Embryonic facial prominence (tissue), 1 donor: ENCODE data around the gene ENOX1.
"Not testable (repeated sequence)": the region's sequence is repeated elsewhere in the genome, so short reads cannot be mapped to it uniquely, and the experiment has no call there.

Experiments
- DNase-seq: peaks from one replicate; pipeline ENCODE4 v3.0.0-alpha.2; 2016; ENCODE audit errors: extremely low spot score

The ENOX1 gene

DNA sequence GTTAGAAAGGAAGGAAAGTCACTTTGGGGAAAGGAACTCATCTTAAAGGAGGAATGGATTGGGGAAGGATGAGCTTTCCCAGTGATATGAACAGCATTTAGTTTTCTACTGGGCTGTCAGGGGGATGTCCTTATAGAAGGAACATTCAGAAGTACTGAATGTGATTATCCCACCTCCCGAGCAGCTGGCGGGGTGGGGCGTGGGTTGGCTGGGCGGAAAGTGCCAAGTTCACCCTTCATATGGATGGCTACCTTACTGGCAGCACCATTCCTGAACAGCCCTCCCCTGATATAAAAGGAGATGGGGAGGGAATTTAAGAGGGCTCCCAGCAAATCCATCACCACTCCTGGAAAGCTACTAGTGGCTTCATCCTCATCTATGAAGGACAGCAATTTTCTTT lies 572.6 kb downstream of the ENOX1 start:
- DNase-seq = no peak

DNA sequence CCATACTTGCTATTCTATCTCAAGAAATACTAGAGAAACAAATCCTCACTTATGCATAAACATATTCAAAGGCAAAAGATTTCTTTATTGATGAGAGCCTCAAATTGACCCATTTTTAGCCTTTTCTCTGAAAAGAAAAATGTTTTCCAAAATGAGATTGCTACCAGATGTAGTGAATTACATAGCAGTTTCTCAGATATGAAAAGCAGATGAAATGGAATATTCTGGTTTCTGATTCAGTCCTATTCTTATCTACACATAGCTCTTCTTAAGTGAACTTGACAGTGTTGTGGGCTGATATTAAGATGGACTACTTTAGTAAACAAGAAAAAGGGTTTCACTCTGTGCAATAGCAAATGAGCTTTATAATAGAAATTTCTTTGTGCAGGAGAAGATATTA lies 579.9 kb downstream of the ENOX1 start:
- no peak for DNase-seq

DNA sequence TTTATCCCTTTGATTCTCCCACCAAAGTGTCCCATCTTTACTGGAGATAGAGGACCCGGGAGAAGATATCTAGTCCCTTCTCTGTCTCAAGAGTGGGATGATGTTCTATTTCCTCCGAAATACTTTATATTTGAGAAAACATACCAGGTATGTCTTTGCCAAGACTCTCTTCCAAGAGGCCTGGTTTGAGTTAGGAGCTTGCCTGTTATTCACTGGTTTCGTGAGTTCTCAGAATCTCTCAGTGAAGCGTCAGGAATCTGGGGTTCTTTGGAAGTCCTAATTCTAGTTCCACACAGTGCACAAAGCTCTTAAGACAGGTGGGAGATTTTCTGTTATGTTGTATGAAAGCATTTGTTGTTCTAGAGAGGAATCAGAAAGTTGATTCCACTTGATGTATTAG lies 581.4 kb downstream of the ENOX1 start:
- no peak for DNase-seq

DNA sequence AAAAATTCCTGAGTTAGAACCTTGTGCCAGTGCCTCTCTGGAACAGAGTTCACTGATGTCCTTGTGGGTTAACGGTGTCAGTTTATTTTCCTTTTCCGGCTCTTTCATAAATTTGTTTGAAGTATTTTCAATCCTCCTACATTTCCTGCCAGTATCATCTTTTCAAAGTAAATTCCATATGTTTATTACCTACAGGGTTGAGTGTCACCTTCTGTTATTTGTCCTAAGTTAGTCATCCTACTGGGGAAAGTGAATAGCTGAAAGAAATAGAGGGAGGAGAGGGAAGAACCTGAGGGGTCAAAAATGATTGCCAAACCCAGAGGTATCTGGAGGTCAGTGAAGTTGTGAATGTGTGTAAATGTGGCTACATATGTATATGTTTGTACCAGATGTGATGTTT lies 582.2 kb downstream of the ENOX1 start:
- no peak for DNase-seq

DNA sequence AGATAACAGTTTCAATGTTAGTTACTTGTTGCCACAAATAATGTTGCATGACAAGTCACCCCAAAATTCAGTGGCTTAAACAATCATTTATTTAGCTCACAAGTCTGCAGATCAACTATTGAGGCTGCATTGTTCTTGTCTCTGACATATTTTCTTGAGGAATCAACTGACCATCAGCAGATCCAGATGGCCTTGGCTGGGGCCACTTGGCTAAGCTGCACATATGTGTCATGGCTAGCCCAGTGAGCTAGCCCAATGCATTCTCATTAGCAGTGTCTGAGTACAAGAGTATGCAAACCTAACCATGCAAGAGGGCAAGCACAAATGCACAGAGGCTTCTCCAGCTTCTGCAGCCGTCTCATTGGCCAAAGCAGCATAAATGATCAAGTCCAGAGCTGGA lies 583.0 kb downstream of the ENOX1 start:
- DNase-seq = no peak

DNA sequence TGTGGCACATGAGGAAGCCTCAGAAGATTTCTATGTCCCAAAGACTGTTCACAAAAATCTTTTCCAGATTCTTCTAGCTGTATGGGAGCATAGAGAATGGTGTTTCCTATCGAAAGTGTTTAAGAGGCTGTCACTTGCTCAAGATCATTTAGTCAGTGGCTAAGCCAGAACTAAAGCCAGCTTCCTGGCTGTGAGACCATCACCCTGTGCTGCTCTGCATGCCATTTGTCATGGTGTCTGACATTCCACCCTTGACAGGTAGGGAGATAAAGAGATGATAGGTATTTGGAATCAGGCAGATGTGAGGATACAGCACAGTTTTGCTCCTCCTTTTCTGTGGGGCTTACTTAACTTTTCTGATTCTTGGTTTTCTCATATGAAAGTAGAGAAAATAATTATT lies 586.0 kb downstream of the ENOX1 start:
- no peak for DNase-seq

DNA sequence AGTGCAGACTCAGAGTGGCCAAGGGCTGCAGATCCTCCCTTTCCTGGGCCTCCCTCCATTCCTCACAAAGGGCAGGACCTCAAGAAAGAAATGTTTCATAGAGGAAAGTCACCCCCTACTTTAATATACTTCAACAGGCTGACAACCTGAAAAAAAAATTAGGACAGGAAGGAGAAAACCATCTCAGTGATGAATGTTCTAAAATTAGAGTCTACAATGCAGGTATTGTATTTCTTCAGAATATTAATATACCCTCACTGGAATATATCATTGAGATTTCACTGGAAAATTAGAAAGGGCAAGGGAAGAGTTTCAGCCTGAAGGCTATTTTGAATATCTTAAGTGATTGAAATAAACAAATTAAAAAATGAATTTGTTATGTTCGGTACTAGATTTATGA lies 586.5 kb downstream of the ENOX1 start:
- DNase-seq = no peak

DNA sequence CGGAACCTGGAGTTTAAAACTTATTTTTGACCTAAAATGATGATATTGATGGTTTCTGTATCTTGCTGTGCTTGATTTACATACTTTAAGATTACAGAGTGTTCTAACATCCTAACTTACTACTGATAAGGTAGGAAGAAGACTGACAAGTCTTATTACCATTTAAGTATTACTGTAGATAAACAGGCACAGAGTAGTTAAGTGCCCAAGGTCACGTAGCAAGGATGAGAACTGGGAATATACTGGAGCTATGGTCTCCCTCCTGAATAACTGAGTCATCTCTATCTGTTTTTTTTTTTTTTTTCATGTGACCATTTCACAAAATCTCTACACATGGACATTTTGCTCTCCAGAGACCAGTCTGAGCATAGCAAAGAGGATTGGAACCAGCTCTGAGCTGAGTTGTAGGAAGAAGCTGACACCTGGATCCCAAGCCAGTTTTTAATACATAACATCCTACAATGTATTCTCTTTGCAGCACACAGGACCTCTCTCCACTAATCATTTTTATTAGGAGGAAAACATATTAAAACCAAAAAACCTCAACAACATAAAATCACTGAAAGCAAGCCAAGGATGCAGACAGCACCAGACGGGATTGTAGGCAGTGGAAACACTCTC lies 589.9 kb downstream of the ENOX1 start:
- DNase-seq = no peak

DNA sequence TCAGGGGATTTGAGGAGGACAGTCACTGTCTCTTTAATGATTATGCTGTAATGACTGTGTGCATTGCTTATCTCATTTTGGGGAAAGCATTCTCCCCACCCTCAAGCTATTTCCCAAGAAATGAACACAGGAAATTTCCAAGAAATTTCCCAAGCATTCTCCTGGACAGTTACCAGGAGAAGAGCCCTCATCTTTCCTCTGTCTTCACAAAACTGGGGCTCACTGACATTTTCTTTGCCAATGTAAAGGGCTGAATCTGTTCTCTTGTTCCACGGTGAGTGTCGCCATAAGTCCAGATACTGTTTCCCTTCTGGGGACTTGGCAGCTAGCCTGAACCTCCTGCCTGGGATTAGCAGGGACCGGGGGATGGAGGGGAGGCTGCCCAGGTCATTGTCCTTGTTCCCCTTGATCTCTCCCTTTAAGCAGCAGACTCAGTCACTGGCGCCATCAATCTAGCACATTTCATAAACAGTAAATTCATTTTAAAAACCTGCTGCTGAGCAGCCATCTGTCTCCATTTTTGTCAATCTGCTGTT lies 590.6 kb downstream of the ENOX1 start:
- no peak for DNase-seq

DNA sequence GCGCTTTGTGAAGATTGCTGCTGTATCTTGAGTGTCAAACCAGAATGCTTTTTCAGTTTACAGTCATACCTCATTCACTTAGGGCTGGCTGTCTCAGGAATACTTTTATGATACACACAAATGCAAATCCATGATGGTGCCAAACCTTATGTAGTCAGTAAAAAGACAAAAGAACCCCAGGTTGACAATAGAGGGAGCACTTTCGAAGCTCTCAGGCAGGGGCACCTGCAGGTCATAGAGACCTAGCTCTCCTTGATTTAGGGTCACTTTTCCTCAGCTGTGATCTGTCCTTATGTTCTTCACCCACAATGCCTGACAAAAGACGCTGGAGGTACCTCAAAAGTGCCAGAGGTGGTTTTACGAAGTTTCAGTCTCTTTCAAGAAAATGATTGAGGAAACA lies 591.2 kb downstream of the ENOX1 start:
- no peak for DNase-seq

DNA sequence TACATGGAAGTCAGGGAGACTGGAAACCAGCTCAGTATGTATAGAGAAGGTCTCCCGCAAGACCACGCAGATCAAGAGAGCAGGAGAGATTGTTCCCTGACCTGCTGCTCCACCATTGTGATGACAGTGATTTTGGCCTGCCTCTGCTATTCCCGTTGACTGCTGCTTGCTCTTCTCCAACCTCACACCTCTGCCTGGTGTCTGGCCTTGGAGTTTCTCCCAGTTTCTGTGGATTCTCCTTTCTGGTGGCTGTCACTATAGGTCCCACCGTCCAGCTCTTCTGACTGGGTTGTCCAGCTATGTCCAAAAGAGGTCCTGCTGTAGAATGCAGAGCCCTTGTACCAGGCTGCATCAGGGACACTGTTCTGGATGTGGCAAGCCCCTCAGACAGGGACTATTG lies 591.7 kb downstream of the ENOX1 start:
- no peak for DNase-seq

DNA sequence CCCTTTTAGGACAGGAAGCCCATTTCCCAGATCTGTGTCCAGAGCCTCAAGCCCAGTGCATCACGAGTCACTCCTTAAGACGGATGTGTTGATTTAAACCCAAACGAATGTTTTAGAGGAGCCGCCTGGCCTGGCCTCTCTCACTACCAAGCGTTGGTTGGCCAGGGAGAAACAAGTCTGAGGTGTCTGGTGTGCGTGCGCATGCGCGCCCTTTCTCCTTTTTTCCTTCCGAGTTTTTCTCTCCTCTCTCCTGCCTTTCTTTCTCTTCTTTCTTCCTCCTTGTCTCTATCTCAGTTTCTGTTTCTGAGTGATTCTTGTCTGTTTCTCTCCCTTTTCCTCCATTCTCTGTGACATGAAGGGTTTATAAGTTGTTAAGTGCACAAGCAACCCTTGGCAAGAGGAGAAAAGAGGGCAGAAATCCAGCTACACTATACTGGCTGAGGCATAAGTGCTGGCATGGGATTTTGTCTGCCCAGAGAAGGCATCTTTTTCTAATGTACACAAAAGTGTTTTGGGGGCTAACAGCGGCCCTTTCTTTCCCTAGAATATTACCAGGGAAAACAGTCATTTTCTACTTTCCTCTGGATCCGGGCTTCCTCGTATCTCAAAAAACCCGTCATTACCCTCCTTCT lies 592.9 kb downstream of the ENOX1 start:
- no peak for DNase-seq

DNA sequence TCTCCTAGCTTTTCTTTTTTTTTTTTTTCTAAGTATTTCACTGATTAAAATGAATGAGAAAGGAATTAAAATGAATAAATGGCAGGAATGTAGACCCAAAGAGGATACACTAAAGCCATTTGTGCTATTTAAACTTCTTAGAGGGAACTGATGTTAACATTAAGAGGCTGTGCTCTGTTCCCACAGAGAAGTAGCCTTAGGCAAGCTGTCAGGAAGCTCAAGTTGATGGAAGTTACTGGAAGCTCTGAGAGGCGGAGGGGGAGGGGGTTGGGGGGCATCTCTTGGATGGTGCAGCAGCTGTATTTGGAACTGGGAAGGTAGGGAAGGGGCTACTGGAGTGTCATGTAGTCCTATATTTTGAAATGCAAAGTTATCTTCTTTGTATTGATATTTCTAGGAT lies 595.2 kb downstream of the ENOX1 start:
- no peak for DNase-seq

DNA sequence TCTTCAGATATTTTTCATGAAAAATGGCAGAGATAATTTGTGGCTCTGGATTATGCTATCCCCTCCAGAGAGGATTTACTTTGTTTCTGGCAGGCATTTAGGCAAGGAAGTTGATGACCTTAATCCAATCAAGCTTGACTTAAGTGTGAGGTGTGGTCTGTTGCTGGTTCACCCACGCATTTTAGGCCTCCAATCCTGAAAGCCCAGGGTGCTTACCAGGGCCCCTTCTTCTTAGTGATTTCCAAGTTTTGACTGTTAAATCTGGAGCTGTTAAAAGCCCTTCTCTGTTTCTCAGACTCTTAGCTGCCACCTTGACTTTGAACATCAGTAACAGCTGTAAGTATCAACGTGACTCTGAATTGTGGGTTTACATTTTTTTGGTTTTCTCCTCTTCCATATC lies 601.5 kb downstream of the ENOX1 start:
- DNase-seq = no peak

DNA sequence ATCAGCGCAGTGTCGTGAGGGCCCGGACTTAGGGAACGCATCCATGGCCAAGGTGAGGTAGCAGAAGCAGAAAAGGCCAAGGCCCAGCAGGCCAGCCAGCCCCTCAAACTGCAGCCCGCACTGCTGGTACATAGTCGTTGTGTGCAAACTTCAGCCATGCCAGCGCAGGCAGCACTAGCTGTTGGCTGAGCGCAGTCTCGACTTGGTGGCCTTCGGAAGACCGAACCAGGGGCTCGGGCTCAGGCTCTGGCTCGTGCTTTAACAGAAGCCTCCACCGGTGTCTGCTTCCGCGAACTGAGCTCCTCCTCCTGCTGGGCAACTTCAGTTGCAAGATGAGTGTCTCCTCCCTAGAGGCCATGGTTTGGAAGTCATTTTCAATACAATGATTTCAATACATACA lies 605.9 kb downstream of the ENOX1 start:
- no peak for DNase-seq

DNA sequence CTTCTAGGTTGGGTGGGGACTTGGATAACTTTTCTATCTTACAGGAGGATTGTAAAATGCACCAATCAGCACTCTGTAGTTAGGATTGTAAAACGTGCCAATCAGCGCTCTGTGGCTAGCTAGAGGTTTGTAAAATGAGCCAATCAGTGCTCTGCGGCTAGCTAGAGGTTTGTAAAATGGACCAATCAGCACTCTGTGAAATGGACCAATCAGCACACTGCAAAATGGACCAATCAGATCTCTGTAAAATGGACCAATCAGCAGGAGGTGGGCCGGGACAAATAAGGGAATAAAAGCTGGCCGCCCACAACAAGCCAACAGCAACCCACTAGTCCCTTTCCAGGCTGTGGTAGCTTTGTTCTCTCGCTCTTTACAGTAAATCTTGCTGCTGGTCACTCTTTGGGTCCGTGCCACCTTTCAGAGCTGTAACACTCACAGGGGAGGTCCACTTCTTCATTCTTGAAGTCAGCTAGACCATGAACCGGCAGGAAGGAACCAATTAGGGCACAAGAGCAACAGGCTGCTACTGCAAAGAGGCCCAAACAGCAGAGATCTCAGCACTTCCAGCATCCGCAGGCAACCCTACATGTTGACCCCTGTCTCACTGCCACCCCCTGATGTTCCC lies 606.6 kb downstream of the ENOX1 start:
- DNase-seq = no peak

DNA sequence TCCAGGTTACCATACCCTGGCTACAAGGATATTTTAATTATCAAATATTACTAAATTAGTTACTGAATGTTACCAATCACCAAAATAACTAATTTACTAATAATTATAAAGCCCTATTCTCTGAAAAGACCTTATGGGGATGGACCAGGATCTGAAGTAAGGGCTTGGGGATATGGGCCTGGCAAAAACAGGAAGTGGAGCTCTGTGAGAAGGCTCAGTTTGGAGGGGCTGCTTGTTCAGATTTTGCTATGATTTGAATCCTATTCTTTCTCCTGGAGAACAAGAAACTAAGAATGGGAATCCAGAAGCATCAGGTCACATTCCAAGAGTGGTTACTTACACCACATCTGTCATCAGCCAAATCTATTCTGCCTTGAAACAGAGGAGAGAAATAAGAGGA lies 615.3 kb downstream of the ENOX1 start:
- DNase-seq = no peak

DNA sequence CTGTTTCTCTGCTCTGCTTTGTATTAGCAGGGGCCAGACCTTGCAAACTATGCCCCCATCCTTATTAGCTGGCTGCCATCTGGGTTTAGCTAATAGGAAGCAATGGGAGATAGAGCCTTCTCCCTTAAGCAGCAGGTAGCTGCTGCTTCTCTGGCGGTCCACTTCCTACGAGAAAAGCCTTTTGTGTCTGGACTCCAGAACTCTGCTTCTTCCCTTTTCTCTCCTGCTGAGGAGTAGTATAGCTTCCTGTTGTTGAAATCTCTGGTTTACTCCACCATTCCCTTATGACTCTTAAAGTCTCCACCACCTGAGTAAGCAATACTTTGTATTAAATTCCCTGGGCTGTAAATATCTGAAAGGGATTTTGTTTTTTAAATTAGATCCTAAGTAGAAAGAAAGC lies 616.3 kb downstream of the ENOX1 start:
- no peak for DNase-seq

DNA sequence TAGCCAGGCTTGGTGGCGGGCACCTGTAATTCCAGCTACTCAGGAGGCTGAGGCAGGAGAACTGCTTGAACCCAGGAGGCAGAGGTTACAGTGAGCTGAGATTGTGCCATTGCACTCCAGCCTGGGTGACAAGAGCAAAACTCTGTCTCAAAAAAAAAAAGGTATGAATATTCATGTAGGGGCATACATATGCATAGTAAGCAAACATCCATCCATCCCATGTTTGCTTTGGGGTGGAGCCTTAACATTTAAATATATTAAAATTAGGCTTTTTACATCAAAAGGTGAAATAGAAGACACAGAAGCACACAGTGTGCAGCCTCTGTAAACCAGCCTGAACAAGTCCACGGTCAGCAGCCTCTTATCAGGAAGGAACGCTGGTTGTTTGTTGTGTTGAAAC lies 618.3 kb downstream of the ENOX1 start:
- not testable (repeated sequence) for DNase-seq

DNA sequence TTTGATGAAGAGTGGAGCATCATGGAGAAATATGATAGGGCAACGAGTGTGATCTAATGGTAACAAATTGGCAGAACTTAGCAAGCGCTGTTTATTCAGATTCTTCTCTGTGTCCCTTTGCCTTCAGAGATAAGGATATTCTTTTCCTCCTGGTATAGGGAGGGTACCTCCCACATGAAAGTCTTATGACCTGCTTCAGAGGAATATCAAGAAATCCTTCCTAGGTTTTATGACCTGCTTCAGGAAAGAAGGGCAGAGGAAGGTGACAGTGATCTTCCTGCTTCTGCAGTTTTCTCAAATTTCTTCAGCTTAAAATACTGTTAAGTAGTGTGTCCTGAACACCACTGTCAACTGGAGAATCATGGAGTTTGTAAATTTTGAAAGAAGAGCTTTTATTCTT lies 619.0 kb downstream of the ENOX1 start:
- no peak for DNase-seq

DNA sequence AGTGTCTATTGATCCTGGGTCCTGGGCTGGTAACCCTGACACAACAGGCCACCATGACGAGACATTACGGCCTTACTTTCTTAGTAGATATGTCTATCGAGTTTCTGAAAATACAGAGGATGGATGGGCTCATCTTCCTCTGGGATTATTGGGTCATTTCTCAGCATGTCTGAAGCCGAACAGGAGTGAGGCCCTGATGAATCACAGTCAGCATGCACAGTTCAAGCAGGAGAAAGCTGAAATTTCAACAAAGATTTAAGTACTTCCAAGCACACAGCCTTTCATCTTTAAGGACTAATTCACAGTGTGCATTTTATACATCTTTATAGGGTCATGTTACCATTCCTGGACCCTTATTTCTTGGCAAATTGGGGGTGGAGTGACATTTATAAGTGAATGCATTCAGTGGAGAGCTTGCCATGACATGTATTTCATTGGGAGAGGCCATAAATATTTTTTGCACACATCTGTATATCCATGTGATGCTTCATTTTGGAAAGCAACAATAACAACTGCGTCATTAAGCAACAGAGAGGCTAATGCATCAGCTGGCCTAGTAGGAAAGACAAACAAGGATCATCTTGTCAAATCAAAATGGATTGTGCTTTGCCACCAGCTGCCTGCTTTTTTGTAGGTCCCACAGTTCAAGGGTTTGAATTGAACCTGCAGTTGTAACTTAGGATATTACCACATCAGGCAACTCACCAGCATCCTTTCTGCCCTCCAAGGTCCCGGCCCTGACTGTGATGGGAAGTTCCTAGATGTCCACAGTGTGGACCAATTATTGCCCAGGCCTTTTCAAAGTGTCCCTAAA lies 619.9 kb downstream of the ENOX1 start:
- DNase-seq = no peak
